Loucy (cell line): ENCODE results near the gene MRPL50.

Experiments used
- CTCF ChIP-seq: fragments of 200-600 bp; sonication (generic); conservative IDR thresholded peaks from 2 replicates; pipeline ENCODE4 v1.5.1; 2014; ENCODE audit warnings: mild to moderate bottlenecking, antibody characterized with exemption, low read length
- EZH2phosphoT487 ChIP-seq: fragments of 200-600 bp; IDR thresholded peaks from 2 replicates; pipeline ENCODE4 v1.6.1; 2018; ENCODE audit warnings: antibody characterized with exemption, mild to moderate bottlenecking, moderate library complexity, borderline replicate concordance

- TF ChIP-seq EZH2phosphoT487 (no peak), CTCF (no peak)
Observed at GRCh38 chr9:101341958-101342357, 56.5 kb downstream of the MRPL50 start.
